Osteoblast (primary cell): ENCODE measurements around the gene TADA1. TPM values are rescaled to one million over a fixed set of nuclear protein-coding genes. Genes with fewer than 3 reads are reported as not detected.
"Not testable (repeated sequence)": the region's sequence is repeated elsewhere in the genome, so short reads cannot be mapped to it uniquely, and the experiment has no call there.

Experiments used
- DNase-seq: peaks from one replicate; pipeline ENCODE4 v3.0.0; 2011; ENCODE audit warnings: low spot score, mixed read lengths; ENCODE audit not compliant: insufficient read length; ENCODE audit errors: missing footprints
- H2AFZ ChIP-seq: 2 replicates; pipeline ENCODE4 v1.6.0; 2011; ENCODE audit warnings: mild to moderate bottlenecking, low read length
- H3K27ac ChIP-seq: 2 replicates; pipeline ENCODE4 v1.5.1; 2011; ENCODE audit warnings: mild to moderate bottlenecking, low read depth, low read length, moderate library complexity
- H3K27me3 ChIP-seq: 2 replicates; pipeline ENCODE4 v1.6.0; 2012; ENCODE audit warnings: mild to moderate bottlenecking, control low read depth, inconsistent platforms, low read length, moderate library complexity; ENCODE audit not compliant: insufficient read depth
- H3K36me3 ChIP-seq: 2 replicates; pipeline ENCODE4 v1.5.1; 2011; ENCODE audit warnings: mild to moderate bottlenecking, low read length, control low read depth, moderate library complexity; ENCODE audit not compliant: insufficient read depth
- H3K4me1 ChIP-seq: 2 replicates; pipeline ENCODE4 v1.5.1; 2011; ENCODE audit warnings: mild to moderate bottlenecking, low read length, control low read depth, moderate library complexity; ENCODE audit not compliant: insufficient read depth
- H3K4me2 ChIP-seq: 2 replicates; pipeline ENCODE4 v1.6.0; 2011; ENCODE audit warnings: mild to moderate bottlenecking, low read length; ENCODE audit not compliant: insufficient read depth
- H3K4me3 ChIP-seq: fragments of 200-600 bp; sonication (generic); 3 replicates; pipeline ENCODE4 v1.5.1; 2012; ENCODE audit warnings: mild to moderate bottlenecking, low read length, inconsistent platforms; ENCODE audit not compliant: insufficient read depth
- H3K79me2 ChIP-seq: 2 replicates; pipeline ENCODE4 v1.6.0; 2012; ENCODE audit warnings: mild to moderate bottlenecking, low read length, control low read depth, inconsistent platforms; ENCODE audit not compliant: insufficient read depth
- H3K9me3 ChIP-seq: 2 replicates; pipeline ENCODE4 v1.5.1; 2011; ENCODE audit warnings: low read depth, low read length, control low read depth
- H4K20me1 ChIP-seq: 2 replicates; pipeline ENCODE4 v1.6.0; 2012; ENCODE audit warnings: mild to moderate bottlenecking, low read length, control low read depth; ENCODE audit not compliant: insufficient read depth
- total RNA-seq: library from RNA; depleted of rRNA; stranded (reverse); fragments of >200 nt; gene quantifications from 2 replicates; pipeline ENCODE4 v1.2.3, GENCODE V29; 2012
- TF ChIP-seq, protein P1 (sequence below): IDR thresholded peaks from 2 replicates; pipeline ENCODE4 v1.5.1; 2011; ENCODE audit warnings: mild to moderate bottlenecking, low read depth, low read length, moderate library complexity; ENCODE audit errors: extremely low read depth

Gene TADA1
- total RNA-seq, 1 donor: 11.6 TPM

DNA sequence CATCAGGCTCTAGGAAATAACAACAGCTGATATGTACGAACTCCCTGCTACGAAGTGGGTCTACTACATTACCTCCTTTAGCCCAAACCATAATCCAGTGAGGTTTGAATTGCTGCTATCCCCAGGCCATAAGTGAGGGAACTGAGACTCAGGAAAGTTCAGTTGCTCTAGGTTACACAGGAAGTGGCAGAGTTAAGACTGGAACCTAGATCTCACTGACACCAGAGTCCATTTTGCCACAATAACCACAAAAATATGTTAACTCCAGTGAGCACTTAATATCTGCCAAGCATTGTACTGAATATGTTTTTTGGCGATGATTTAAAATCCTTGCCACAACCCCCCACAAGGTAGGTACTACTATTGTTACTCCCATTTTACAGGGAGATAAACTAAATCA, 8.9 kb upstream of the TADA1 start:
- DNase-seq: no peak
- Histone ChIP-seq H3K79me2 (no peaks in the 10 kb centered on the region), H3K27me3 (peaks cover 23% of the 10 kb centered on the region), H4K20me1 (no peaks in the 10 kb centered on the region), H3K4me3 (no peak overlapping the region), H3K9me3 (no peaks in the 10 kb centered on the region), H3K4me1 (no peaks in the 10 kb centered on the region), H3K4me2 (no peak overlapping the region), H3K36me3 (no peaks in the 10 kb centered on the region), H3K27ac (no peak overlapping the region), H2AFZ (no peak overlapping the region)
- TF ChIP-seq, protein P1, sequence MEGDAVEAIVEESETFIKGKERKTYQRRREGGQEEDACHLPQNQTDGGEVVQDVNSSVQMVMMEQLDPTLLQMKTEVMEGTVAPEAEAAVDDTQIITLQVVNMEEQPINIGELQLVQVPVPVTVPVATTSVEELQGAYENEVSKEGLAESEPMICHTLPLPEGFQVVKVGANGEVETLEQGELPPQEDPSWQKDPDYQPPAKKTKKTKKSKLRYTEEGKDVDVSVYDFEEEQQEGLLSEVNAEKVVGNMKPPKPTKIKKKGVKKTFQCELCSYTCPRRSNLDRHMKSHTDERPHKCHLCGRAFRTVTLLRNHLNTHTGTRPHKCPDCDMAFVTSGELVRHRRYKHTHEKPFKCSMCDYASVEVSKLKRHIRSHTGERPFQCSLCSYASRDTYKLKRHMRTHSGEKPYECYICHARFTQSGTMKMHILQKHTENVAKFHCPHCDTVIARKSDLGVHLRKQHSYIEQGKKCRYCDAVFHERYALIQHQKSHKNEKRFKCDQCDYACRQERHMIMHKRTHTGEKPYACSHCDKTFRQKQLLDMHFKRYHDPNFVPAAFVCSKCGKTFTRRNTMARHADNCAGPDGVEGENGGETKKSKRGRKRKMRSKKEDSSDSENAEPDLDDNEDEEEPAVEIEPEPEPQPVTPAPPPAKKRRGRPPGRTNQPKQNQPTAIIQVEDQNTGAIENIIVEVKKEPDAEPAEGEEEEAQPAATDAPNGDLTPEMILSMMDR: no peak

DNA sequence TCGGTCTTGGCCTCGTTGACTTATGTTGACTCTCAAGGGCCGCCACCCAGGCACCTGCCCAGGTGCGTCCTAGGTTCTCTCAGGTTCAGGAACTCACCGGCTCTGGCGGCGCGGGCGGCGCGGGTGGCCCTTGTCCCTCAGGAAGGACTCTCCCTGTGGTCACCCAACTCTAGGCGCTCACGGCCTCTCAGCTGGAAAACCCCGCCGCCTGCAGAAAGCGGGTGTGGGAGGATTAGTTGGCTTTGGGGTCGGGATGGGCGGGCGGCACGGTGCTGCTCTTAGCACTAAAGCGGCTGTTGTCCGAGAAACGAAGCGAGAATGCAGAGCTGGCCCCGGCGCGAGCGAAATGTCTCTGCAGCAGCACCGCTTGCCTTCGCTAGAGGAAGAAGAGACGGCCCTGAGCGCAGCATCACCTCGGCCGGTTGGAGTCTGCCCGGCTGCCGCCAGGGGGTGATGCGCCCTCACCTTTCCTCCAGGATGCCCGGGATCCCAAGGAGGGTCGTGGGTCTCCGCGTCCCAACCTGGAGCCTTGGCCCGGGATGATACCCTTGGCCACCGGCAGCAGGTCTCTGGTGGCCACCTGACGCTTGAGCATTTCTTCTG, 8.1 kb upstream of the TADA1 start:
- Histone ChIP-seq H3K4me1 (no peaks in the 10 kb centered on the region), H3K79me2 (no peaks in the 10 kb centered on the region), H4K20me1 (no peaks in the 10 kb centered on the region), H3K27ac (no peak overlapping the region), H3K4me3 (no peak overlapping the region), H3K9me3 (no peaks in the 10 kb centered on the region), H2AFZ (no peak overlapping the region), H3K4me2 (no peak overlapping the region), H3K27me3 (peaks cover 23% of the 10 kb centered on the region), H3K36me3 (no peaks in the 10 kb centered on the region)
- peak; percentile 67 for DNase-seq
- TF ChIP-seq, protein P1: peak; percentile 61

DNA sequence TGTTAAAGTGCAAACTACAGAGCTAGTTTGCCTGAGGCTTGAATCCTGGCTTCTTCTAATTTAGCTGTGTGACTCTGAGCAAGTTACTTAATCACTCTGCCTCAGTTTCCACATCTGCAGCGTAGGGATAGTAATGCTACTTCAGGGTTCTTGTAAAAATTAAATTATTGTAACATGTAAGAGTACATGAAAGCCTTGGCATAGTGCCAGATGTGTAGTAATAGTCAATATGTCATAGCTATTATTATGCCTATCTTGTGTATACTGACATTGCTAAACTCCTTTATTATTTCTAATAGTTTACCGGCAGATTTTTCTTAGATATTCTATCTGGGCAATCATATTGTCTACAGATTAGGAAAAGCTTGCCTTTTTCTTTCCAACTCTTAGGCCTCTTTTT, 6.8 kb upstream of the TADA1 start:
- H3K27ac ChIP-seq: no peak overlapping the region
- peaks cover 23% of the 10 kb centered on the region for H3K27me3 ChIP-seq
- TF ChIP-seq, protein P1: no peak
- H3K4me3 ChIP-seq: no peak overlapping the region
- no peak for DNase-seq
- H3K4me2 ChIP-seq: no peak overlapping the region
- no peaks in the 10 kb centered on the region for H3K79me2 ChIP-seq
- no peaks in the 10 kb centered on the region for H4K20me1 ChIP-seq
- no peaks in the 10 kb centered on the region for H3K36me3 ChIP-seq
- no peaks in the 10 kb centered on the region for H3K4me1 ChIP-seq
- H3K9me3 ChIP-seq: no peaks in the 10 kb centered on the region
- no peak overlapping the region for H2AFZ ChIP-seq

DNA sequence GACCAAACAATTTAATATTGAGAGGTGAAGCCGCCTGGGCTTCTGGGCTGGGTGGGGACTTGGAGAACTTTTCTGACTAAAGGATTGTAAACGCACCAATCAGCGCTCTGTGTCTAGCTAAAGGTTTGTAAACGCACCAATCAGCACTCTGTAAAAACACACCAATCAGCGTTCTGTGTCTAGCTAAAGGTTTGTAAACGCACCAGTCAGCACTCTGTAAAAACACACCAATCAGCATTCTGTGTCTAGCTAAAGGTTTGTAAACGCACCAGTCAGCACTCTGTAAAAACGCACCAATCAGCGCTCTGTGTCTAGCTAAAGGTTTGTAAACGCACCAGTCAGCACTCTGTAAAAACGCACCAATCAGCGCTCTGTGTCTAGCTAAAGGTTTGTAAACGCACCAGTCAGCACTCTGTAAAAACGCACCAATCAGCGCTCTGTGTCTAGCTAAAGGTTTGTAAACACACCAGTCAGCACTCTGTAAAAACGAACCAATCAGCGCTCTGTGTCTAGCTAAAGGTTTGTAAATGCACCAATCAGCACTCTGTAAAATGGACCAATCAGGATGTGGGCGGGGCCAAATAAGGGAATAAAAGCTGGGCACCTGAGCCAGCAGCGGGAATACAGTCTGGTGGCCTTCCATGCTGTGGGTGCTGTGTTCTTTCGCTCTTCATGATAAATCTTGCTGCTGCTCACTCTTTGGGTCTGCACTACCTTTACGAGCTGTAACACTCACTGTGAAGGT, 2.3 kb upstream of the TADA1 start:
- H3K4me2 ChIP-seq, DNase-seq, H3K36me3 ChIP-seq, H3K4me3 ChIP-seq, H2AFZ ChIP-seq, H4K20me1 ChIP-seq, H3K27ac ChIP-seq, H3K4me1 ChIP-seq, H3K27me3 ChIP-seq, H3K9me3 ChIP-seq: not testable (repeated sequence)
- peaks cover 19% of the 10 kb centered on the region for H3K79me2 ChIP-seq
